H1 (cell line): Measurements from ENCODE around the gene CDK4. TPM values are rescaled to one million over a fixed set of nuclear protein-coding genes. Genes with fewer than 3 reads are reported as not detected.
A peak's percentile ranks its signal among the peaks of the same experiment; 100 is the strongest.

ENCODE experiments used
- CEBPB ChIP-seq: IDR thresholded peaks from 2 replicates; pipeline ENCODE4 v1.6.1; 2012; ENCODE audit warnings: low read depth, low read length
- CREB1 ChIP-seq: IDR thresholded peaks from 2 replicates; pipeline ENCODE4 v1.6.1; 2012; ENCODE audit warnings: inconsistent platforms
- EZH2 ChIP-seq: fragments of 200-600 bp; sonication (generic); IDR thresholded peaks from 2 replicates; pipeline ENCODE4 v1.7.1; 2012; ENCODE audit warnings: low read depth, mild to moderate bottlenecking, moderate library complexity, low read length, inconsistent platforms; ENCODE audit not compliant: severe bottlenecking
- GABPA ChIP-seq: IDR thresholded peaks from 2 replicates; pipeline ENCODE4 v1.6.1; 2011; ENCODE audit warnings: mild to moderate bottlenecking, low read length, moderate library complexity, borderline replicate concordance; ENCODE audit not compliant: insufficient read depth
- RAD21 ChIP-seq, 2 experiments: IDR thresholded peaks in 1 of 2; conservative IDR thresholded peaks in 1 of 2; 2 replicates each; pipeline ENCODE4 v1.6.1; 2011; ENCODE audit warnings: low read depth in 2 of 2, low read length in 2 of 2, improper control_type of control experiment in 1 of 2, inconsistent platforms in 1 of 2, mild to moderate bottlenecking in 1 of 2, moderate library complexity in 1 of 2
- RFX5 ChIP-seq: IDR thresholded peaks from 2 replicates; pipeline ENCODE4 v1.6.1; 2011; ENCODE audit warnings: low read depth, low read length, improper control_type of control experiment, borderline replicate concordance
- SUZ12 ChIP-seq: fragments of 200-600 bp; sonication (generic); IDR thresholded peaks from 2 replicates; pipeline ENCODE4 v1.6.1; 2012; ENCODE audit warnings: mild to moderate bottlenecking, inconsistent platforms, low read length, moderate library complexity, mixed read lengths
- YY1 ChIP-seq: IDR thresholded peaks from 2 replicates; pipeline ENCODE4 v1.6.1; 2011; ENCODE audit warnings: low read depth, mild to moderate bottlenecking, low read length
- polyA plus RNA-seq, 7 experiments: library from polyadenylated mRNA; depleted of rRNA in 3 of 7; stranded (reverse) in 5 of 7; unstranded in 2 of 7; fragments of >200 nt in 5 of 7; fragments of 200-250 nt in 2 of 7; gene quantifications; 1 replicate in 5 of 7; 2 replicates in 1 of 7; 4 replicates in 1 of 7; pipeline versions ENCODE4 v1.2.1 to v1.2.3, GENCODE V29; 2011 to 2013; ENCODE audit warnings: missing spikeins in 2 of 7, mixed read lengths in 2 of 7
- total RNA-seq: library from RNA; stranded (reverse); fragmentation: NEBNext Ultra II Directional; extraction: Animal tissue kit (Norgen Biotek cat#: 25700); gene quantifications from 2 replicates; pipeline ENCODE4 v1.2.1, GENCODE V29; 2021
- TF ChIP-seq, protein P1 (sequence below): IDR thresholded peaks from 2 replicates; pipeline ENCODE4 v1.6.1; 2012; ENCODE audit warnings: inconsistent platforms

The CDK4 gene
- total and polyA plus RNA-seq, 2 of the 8 experiments (the other 6 are each of a cell fraction or from before 2014, with no cell fraction given): 174 to 368 TPM

- TF ChIP-seq, protein P1, sequence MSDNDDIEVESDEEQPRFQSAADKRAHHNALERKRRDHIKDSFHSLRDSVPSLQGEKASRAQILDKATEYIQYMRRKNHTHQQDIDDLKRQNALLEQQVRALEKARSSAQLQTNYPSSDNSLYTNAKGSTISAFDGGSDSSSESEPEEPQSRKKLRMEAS: 0 out of 2 replicates have a peak, but pooled peaks have one; percentile 34
- TF ChIP-seq YY1: peak; percentile 87
- TF ChIP-seq CEBPB: no peak
- peak; percentile 65; the same call in 1 of the 2 replicates for TF ChIP-seq GABPA
- TF ChIP-seq EZH2: peak; percentile 62
- TF ChIP-seq CREB1: peak; percentile 61
- peak; percentile 73 for TF ChIP-seq SUZ12
- TF ChIP-seq RAD21 (IDR thresholded peaks at IDR 0.05 in 1 of 2, conservative IDR thresholded peaks at IDR 0.05 in 1 of 2; ENCODE audit: low read depth in 2 of 2, low read length in 2 of 2): peak; percentile 33 to 54; a peak in 3 of 4 replicates
- TF ChIP-seq RFX5: no peak
Observed at GRCh38 chr12:57756406-57757341, 4.6 kb upstream of the CDK4 start (continued).
